WTC11 (cell line): ENCODE results near the gene PARD3B.

Experiments used
- NFYB ChIP-seq: sonication (generic); formaldehyde crosslinking; conservative IDR thresholded peaks from 2 replicates; pipeline ENCODE4 v1.8.0; 2022; ENCODE audit warnings: low read depth, missing genetic modification reagents
- TP53 ChIP-seq: sonication (generic); formaldehyde crosslinking; IDR thresholded peaks from 2 replicates; pipeline ENCODE4 v1.8.1; 2023; ENCODE audit warnings: mild to moderate bottlenecking, missing genetic modification reagents
- TF ChIP-seq, protein P1 (sequence below): fragments of 200-600 bp; IDR thresholded peaks from 2 replicates; pipeline ENCODE4 v1.8.0; 2022; ENCODE audit warnings: antibody characterized with exemption
- TF ChIP-seq, protein P2 (sequence below): sonication (generic); formaldehyde crosslinking; IDR thresholded peaks from 2 replicates; pipeline ENCODE4 v1.8.0; 2022; ENCODE audit warnings: mild to moderate bottlenecking, missing genetic modification reagents

DNA sequence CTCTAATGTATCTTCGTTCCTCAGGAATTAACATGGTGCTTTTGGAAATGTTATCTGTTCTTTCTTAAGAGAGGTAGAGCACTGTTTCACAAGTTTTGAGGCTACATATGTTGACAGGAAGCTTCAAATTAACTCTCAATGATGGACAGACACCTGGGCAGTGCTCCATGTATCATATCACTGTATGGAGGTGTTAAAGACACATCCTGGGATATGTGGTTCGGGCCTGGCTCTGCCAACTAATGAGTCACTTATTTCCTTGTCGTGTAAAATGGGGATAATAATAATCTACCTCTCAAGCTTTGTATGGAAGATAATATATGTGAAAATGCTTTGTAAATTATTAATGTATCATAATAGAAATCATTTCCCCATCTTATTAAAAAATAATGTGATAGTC, 90.2 kb downstream of the PARD3B start:
- TF ChIP-seq, protein P1, sequence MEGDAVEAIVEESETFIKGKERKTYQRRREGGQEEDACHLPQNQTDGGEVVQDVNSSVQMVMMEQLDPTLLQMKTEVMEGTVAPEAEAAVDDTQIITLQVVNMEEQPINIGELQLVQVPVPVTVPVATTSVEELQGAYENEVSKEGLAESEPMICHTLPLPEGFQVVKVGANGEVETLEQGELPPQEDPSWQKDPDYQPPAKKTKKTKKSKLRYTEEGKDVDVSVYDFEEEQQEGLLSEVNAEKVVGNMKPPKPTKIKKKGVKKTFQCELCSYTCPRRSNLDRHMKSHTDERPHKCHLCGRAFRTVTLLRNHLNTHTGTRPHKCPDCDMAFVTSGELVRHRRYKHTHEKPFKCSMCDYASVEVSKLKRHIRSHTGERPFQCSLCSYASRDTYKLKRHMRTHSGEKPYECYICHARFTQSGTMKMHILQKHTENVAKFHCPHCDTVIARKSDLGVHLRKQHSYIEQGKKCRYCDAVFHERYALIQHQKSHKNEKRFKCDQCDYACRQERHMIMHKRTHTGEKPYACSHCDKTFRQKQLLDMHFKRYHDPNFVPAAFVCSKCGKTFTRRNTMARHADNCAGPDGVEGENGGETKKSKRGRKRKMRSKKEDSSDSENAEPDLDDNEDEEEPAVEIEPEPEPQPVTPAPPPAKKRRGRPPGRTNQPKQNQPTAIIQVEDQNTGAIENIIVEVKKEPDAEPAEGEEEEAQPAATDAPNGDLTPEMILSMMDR, result no peak
- TF ChIP-seq NFYB (no peak), TP53 (CRISPR knock-in tag) (no peak)
- TF ChIP-seq, protein P2, sequence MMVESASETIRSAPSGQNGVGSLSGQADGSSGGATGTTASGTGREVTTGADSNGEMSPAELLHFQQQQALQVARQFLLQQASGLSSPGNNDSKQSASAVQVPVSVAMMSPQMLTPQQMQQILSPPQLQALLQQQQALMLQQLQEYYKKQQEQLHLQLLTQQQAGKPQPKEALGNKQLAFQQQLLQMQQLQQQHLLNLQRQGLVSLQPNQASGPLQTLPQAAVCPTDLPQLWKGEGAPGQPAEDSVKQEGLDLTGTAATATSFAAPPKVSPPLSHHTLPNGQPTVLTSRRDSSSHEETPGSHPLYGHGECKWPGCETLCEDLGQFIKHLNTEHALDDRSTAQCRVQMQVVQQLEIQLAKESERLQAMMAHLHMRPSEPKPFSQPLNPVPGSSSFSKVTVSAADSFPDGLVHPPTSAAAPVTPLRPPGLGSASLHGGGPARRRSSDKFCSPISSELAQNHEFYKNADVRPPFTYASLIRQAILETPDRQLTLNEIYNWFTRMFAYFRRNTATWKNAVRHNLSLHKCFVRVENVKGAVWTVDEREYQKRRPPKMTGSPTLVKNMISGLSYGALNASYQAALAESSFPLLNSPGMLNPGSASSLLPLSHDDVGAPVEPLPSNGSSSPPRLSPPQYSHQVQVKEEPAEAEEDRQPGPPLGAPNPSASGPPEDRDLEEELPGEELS, result no peak
